Fibroblast of the aortic adventitia (primary cell): Measurements from ENCODE around the gene GLCE. TPM values are rescaled to one million over a fixed set of nuclear protein-coding genes. Genes with fewer than 3 reads are reported as not detected.
"Not testable (repeated sequence)": the region's sequence is repeated elsewhere in the genome, so short reads cannot be mapped to it uniquely, and the experiment has no call there.

Source experiments
- DNase-seq: peaks from one replicate; pipeline ENCODE4 v3.0.0-alpha.2; 2010; ENCODE audit warnings: low read depth
- H3K4me3 ChIP-seq: 2 replicates; pipeline ENCODE4 v1.5.1; 2011; ENCODE audit warnings: low read depth, mild to moderate bottlenecking, control low read depth, low read length, moderate library complexity
- total RNA-seq: library from RNA; depleted of rRNA; stranded (reverse); fragments of >200 nt; gene quantifications from 2 replicates; pipeline ENCODE4 v1.2.3, GENCODE V29; 2012; ENCODE audit warnings: low replicate concordance
- TF ChIP-seq, protein P1 (sequence below): IDR thresholded peaks from 2 replicates; pipeline ENCODE4 v1.5.1; 2011; ENCODE audit warnings: mild to moderate bottlenecking, low read length, control low read depth, inconsistent platforms; ENCODE audit not compliant: insufficient read depth

Gene GLCE
- total RNA-seq, 1 donor: 24.4 TPM

DNA sequence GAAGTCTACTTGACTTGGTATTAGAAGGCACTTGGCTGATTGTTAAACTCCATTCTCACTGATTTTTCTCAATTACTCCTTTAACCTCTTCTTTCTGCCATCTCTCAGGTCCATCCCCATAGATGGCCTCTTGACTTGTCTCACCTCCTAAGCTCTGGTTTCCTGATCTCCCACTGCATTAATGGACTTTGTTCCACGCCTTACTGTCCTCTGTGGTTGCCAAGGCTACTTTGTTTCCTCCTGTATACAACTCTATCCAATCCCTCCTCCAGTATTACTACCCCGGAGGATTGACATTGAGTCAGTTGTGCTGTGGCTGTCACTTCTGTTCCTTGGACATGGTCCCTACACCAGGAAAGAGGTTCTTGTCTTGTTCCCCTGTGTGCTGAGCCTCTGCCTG lies 10.6 kb upstream of the GLCE start:
- TF ChIP-seq, protein P1, sequence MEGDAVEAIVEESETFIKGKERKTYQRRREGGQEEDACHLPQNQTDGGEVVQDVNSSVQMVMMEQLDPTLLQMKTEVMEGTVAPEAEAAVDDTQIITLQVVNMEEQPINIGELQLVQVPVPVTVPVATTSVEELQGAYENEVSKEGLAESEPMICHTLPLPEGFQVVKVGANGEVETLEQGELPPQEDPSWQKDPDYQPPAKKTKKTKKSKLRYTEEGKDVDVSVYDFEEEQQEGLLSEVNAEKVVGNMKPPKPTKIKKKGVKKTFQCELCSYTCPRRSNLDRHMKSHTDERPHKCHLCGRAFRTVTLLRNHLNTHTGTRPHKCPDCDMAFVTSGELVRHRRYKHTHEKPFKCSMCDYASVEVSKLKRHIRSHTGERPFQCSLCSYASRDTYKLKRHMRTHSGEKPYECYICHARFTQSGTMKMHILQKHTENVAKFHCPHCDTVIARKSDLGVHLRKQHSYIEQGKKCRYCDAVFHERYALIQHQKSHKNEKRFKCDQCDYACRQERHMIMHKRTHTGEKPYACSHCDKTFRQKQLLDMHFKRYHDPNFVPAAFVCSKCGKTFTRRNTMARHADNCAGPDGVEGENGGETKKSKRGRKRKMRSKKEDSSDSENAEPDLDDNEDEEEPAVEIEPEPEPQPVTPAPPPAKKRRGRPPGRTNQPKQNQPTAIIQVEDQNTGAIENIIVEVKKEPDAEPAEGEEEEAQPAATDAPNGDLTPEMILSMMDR: no peak
- H3K4me3 ChIP-seq: no peak overlapping the region
- DNase-seq: no peak

DNA sequence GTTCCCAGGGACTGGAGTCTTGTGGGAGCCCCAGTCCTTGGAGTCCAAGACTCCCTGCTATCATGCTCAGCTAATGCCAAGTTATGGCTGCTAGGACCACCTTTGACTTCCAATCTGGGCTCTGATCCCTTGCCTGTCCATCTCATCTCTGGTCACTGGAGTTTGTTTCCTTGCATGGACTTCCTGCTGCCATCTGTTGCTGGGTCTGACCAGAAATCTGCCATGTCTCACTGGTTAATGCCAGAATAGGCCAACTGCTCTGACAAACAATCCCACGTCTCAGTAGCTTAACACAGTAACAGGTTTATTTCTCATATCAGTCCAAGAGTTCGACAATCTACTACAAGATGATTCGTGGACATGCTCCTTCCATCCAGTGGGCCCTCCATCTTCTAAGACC lies 10.1 kb upstream of the GLCE start:
- TF ChIP-seq, protein P1: no peak
- no peak for DNase-seq
- H3K4me3 ChIP-seq: no peak overlapping the region

DNA sequence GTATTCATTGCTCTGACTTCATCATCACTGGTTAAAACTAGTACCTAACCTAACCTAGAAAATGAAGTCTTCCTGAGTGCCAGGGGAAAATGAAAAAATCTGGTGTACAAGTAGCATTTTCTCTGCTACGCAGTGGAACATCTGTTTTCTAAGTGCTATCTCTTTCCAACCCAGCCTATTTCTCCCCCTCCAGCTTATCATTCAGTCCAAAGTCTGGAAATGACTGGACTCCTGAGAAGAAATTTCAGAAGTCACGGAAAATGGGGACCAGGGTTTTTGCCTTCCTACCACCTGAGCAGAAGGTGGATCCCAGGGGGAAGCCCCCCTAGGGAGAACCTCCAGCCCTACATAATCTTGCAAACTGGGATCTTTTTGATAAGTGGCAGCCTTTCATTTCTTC lies 9.6 kb upstream of the GLCE start:
- TF ChIP-seq, protein P1: no peak
- no peak for DNase-seq
- no peak overlapping the region for H3K4me3 ChIP-seq

DNA sequence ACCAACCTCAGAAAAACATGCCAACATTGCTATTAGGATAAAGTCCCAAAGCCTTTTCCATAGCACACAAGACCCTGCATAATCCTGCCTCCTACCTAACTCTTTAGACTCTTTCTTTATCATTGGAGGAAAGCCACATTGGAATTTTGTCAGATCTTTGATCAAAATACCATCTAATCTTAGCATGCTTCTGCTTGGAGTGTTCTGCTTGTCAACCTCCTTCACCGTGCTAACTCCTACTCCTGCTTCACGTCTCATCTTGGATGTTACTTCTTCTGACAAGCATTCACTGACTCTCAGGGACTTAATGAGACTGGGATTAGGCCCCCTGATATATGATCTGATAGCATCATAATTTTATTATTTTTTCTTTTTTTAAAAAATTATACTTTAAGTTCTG lies 7.4 kb upstream of the GLCE start:
- H3K4me3 ChIP-seq: no peak overlapping the region
- DNase-seq: no peak
- TF ChIP-seq, protein P1: no peak

DNA sequence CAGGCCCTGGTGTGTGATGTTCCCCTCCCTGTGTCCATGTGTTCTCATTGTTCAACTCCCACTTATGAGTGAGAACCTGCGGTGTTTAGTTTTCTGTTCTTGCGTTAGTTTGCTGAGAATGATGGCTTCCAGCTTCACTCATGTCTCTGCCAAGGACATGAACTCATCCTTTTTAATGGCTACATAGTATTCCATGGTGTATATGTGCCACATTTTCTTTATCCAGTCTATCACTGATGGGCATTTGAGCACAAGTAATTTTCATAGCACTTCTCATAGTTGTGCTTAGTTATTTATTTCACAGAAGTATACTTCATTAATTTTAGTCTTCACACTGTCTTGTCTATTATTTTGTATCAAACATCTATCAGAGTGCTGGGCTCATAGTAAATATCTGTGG lies 6.8 kb upstream of the GLCE start:
- not testable (repeated sequence) for DNase-seq, H3K4me3 ChIP-seq

DNA sequence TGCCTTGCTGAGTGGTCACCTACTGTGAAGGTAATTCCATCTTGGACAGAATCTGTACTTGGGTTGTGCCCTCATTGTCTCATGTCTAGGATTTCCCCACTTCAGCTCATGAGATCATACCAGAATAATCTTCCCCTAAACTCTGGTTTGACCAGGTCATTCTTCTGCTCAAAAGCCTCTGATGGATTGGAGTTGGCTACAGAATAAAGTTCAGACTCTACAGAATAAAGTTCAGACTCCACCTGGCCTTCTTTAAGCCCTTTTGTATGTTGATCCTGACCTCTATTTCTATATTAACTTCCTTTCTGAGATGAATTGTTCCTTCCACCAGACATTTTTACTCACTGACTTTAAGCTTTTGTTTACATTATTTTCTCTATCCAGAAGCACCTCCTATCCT lies 6.4 kb upstream of the GLCE start:
- no peak overlapping the region for H3K4me3 ChIP-seq
- DNase-seq: no peak
- TF ChIP-seq, protein P1: no peak

DNA sequence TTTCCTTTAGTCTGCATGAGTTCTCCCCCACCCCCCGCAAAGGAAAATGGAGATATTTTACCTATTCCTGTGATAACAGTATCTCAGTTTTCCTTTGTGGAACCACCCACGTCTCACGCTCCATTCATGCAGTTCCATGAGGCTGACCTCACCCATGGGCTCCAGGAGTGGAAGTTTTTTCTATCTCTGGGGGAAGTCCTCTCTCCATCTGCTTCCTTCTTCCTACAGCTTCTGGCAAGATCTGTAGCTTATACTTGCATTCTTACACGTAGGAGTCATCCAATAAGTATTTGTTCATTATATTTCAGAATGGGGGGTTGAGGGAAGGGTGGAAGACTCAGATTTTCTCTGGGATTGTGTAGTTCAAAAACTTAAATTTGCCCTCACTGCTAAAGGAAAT lies 5.8 kb upstream of the GLCE start:
- peak; percentile 78 for DNase-seq
- TF ChIP-seq, protein P1: no peak
- H3K4me3 ChIP-seq: no peak overlapping the region
